Left cardiac atrium (tissue), 4 donors: ENCODE results near the gene ZNF169. TPM values are rescaled to one million over a fixed set of nuclear protein-coding genes. Genes with fewer than 3 reads are reported as not detected.
A peak's percentile ranks its signal among the peaks of the same experiment; 100 is the strongest.
"Not testable (repeated sequence)": the region's sequence is repeated elsewhere in the genome, so short reads cannot be mapped to it uniquely, and the experiment has no call there.

Experiments used
- ATAC-seq, 2 donors: fragments of 200-7000 bp; cut with Tn5 transposase; one replicate each; pipeline ENCODE4 v1.9.1; 2020; ENCODE audit warnings: mild to moderate bottlenecking in 2 of 2, moderate library complexity in 2 of 2
- DNase-seq: peaks from one replicate; pipeline ENCODE4 v3.0.0-alpha.2; 2020
- intact Hi-C, 2 donors: fragments of 100-400 bp; cut with DNase I; formaldehyde crosslinking; loops; one replicate each; pipeline versions ENCODE4 v1.14.1 to v1.15.1; 2022 to 2023
- long read RNA-seq: library from polyadenylated mRNA; unstranded; transcript quantifications from one replicate; pipeline ENCODE4 v2.0.0, GENCODE V29; 2021
- total RNA-seq, 2 donors: library from RNA; stranded (reverse); fragmentation: NEBNext Ultra II Directional; extraction: Animal tissue kit (Norgen Biotek cat#: 25700); gene quantifications; one replicate each; pipeline ENCODE4 v1.2.1, GENCODE V29; 2021
- donor health status: DM: no; HTN: yes; CAD: no.
- donor health status: DM: no; HTN: yes; CAD: no; lungs with severe emphysema.
- donor health status: DM: yes; HTN: yes; CAD: no.
- donor health status: Dilated cardiomyopathy.

ZNF169 gene
- 1 to 10 TPM; 1.6 to 3.1 TPM for total RNA-seq
- long read RNA-seq, partial matches to known transcripts: 0 of 1 reads
- long read RNA-seq, other reads (novel, unspliced or antisense): 0 of 1 reads

GRCh38 chr9:94259077-94259862, at the start of gene ZNF169:
TSS of gene ZNF169 (plus strand) at chr9:94259298. CDS start at chr9:94278813, 19,515 bp downstream.
- DNase-seq (peak; percentile 95), ATAC-seq (peak; percentile 100)
- intact Hi-C loops: no loop called here

DNA sequence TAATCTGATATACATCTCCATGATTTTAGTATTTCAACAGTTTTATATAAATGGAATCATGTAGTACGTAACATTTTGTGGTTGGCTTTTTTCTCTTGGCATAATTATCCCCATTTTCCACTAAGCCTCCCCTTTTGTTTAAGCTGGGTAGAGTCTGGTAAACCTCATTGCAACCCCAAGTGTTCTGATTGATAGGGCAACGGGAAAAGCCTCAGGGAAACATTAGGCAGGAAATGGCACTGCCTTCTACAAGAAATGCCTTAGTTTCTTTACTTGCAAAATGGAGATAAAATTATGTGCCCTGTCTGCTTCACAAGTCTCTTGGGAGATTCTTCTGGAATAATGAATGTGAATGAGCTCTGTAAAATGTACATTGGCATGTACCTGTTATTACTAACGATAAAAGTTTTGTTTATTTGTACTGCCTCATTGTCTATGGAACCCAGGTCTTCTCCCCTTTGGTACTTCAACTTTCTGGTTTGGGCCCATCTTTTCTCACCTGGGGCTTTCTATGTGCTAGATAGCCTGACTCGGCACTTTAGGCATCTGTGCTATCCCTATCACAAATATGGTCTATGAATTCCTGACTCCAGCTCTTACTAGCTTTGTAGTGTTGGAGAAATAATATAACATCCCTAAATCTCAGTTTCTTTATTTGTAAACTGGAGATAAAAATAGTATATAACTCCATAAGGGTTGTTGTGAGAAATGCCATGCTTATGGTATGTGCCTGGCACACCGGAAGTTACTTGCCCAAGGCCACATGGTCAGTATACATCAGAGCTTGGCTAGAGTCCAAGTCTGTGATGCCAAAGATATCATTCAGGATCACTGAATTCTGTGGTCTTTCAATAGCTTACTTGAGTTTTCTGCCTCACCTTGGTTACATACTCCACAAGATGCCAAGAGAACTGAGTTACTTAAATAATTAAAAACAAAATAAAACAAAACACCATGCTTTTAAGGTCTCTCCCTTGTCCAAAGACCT, 48.2 kb upstream of the ZNF169 start:
- ATAC-seq (no peak), DNase-seq (no peak)
- intact Hi-C loops: loop anchor here in 1 of 2 donors (5.0 to 10.0 kb wide), 2 partner anchors 144 to 196 kb away; no protein-coding TSS in a partner anchor

DNA sequence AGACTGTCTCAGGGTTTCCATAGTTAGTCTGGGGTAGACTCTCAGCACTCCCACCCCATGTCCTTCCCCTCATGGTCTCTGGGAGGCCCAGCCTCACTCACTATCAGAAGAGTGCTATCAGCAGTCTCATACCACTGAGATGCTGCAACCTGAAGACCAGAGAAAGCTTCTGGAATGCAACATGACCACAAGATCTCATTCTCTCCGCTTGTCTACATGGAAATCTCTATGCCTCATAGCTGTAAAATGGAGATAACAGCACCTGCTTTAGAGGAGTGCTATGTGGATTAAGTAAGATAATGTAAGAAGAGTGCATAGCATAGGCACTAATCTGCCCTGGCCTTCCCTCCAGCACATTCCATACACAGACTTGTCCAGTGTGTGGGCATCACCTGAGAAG, 47.0 kb upstream of the ZNF169 start:
- no peak for ATAC-seq
- intact Hi-C loops: loop anchor here in 1 of 2 donors (5.0 to 10.0 kb wide), 2 partner anchors 145 to 197 kb away; no protein-coding TSS in a partner anchor

GRCh38 chr9:94212531-94212930, 46.6 kb upstream of the ZNF169 start:
- no peak for DNase-seq
- ATAC-seq: no peak
- intact Hi-C loops: loop anchor here in 1 of 2 donors (5.0 to 10.0 kb wide), 2 partner anchors 145 to 198 kb away; no protein-coding TSS in a partner anchor

More for the DNA sequence above, 47.0 kb upstream of the ZNF169 start:
- DNase-seq: no peak

DNA sequence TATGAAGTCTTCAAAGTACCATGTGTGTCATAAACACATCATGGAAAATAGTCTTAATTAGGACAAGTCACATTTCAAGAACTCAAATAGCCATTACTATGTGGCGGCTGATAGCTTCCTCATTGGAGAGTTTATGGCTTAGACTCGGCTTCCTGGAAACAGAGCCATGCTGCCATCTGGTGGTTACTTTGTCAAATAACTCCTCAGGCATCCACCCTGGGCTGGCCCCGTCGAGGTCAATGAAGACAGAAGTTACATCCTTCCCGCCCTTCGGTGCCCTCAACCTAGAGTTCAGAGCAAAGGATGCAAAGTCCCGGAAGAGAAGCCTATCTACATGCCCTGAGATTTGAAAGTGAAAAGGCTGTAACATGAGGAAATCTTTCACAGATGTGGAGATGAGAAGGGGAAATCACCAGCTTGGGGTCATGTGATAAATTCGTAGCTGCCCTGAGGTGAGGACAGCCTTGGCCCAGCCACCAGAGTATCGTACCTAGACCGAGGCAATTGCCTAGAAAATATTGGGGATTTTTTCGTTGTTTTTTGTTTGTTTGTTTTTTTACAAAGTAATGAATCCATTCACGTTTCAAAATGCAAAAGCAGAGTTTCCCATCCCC, 45.5 kb upstream of the ZNF169 start:
- intact Hi-C loops: loop anchor here (1.0 to 10.0 kb wide), 3 partner anchors 146 to 199 kb away; no protein-coding TSS in a partner anchor
- ATAC-seq (peak; percentile 93 to 96), DNase-seq (peak; percentile 69)

DNA sequence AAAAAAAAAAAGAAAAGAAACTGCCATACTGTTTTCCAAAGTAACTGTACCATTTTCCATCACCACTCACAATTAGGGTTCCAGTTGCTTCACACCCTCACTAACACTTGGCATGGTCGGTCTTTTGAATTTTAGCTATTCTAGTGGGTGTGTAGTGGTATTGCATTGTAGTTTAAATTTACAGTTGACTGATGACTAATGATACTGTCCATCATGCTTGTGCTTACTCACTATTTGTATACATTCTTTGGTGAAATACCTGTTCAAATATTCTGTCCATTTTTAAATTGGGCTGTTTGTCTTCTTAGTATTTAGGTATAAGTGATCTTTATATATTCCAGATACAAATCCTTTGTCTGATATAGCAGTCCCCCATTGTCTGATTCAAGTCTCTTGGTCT, 36.2 kb upstream of the ZNF169 start:
- DNase-seq (no peak), ATAC-seq (no peak)
- intact Hi-C loops: no loop called here

GRCh38 chr9:94225413-94225812, 33.7 kb upstream of the ZNF169 start:
- ATAC-seq, DNase-seq, intact Hi-C loops: not testable (repeated sequence)

DNA sequence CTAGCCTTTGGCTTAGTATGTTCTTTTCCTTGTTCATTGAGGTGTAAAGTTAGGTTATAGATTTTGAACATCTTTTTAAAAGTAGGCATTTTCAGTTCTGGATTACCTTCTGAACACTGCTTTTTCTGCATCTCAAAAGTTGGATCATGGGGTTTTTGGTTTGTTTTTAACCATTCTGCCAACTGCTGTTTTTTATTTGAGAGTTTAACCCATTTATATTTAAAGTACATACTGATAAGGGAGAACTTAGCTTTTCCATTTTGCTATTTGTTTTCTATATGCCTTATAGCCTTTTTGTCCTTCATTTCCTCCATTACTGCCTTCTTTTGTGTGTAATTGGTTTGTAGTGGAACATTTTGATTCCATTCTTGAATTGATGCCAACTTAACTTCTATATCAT, 30.5 kb upstream of the ZNF169 start:
- no peak for ATAC-seq
- intact Hi-C loops: no loop called here
- DNase-seq: no peak

- intact Hi-C loops: no loop called here
- DNase-seq (no peak), ATAC-seq (no peak)
These were observed 26.7 kb upstream of the ZNF169 start for GRCh38 chr9:94232428-94232827.

GRCh38 chr9:94241098-94241497, 18.0 kb upstream of the ZNF169 start:
- DNase-seq, ATAC-seq, intact Hi-C loops: not testable (repeated sequence)

DNA sequence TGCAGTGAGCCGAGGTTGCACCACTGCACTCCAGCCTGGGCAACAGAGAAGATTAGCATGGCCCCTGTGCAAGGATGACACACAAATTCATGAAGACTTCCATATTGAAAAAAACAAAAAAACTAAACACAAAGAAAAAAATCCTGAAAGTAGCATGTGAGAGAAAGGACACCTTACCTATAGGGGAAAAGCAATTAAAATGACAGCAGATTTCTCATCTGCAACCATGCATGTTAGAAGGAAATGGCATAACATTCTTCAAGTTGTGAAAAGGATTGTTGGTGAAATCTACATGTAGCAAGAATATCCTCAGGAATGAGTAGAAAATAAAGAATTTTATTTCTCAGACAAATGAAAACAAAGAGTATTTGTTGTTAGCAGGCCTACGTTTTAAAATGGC, 13.4 kb upstream of the ZNF169 start:
- DNase-seq (no peak), ATAC-seq (no peak)
- intact Hi-C loops: no loop called here

DNA sequence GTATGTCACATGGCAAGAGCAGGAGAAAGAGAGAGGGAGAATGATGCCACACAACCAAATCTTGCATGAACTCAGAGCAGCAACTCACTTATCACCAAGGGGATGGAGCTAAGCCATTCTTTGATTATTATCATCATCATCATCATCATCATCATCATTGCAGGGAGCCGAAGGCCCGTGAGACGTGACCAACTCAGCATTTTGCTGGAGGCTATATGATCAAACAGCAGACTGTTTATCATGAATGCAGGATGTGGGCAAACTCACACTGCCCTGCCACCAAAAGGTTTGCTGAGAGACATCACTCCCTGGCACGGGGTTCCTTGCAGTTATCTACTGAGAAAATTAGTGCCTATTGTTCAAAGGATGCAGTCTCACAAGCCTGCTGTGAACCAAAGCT, 8.6 kb upstream of the ZNF169 start:
- DNase-seq (no peak), ATAC-seq (no peak)
- intact Hi-C loops: no loop called here

DNA sequence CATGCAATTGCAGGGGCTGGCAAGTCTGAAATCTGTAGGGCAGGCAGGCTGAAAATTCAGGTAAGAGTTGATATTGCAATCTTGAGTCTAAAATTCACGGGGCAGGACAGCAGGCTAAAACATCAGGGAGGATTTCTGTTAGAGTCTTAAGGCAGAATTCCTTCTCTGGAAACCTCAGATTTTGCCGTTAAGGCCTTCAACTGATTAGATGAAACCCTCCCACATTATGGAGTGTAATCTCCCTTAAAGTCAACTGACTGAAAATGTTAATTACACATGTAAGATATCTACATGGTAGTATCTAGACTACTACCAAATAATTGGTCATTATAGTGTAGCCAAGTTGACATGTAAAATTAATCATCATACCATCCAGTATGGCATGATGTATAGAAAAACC, 3.1 kb upstream of the ZNF169 start:
- no peak for ATAC-seq
- intact Hi-C loops: no loop called here
- no peak for DNase-seq

DNA sequence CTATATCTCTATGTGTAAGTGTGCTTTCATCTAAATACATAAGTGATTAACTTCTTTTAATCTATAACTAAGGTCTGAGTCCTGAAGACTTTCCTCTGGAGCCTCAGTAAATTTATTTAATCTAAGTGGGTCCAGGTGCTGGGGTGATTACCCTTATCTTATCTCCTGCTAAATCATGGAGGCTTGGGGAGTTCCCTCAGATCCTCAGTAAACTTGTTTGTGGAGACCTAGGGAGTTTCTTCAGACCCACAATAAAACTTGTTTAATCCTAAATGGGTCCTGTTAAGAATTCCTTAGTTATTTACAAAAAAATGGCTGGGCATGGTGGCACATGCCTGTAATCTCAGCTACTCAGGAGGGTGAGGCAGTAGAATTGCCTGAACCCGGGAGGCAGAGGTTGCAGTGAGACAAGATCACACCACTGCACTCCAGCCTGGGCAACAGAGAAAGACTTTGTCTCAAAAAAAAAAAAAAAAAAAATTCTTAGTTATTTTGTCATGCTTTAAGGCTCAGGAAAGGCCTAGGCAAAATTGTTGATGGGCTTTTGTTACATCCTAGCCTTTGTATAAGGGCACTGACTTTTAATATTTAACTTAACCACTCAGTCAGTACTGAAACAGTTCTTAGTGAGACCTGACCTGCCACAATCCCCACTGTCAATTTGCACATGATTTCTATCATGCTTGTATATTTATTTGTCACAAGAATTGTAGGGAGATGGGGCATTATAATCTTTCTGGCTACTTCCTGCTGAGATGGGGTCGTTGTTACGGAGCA, 6.7 kb downstream of the ZNF169 start:
- DNase-seq, intact Hi-C loops, ATAC-seq: not testable (repeated sequence)

GRCh38 chr9:94269264-94269663, 10.2 kb downstream of the ZNF169 start:
- intact Hi-C loops: no loop called here
- ATAC-seq: peak; percentile 33 to 47

GRCh38 chr9:94270009-94270408, 10.9 kb downstream of the ZNF169 start:
- intact Hi-C loops: no loop called here
- ATAC-seq (no peak), DNase-seq (no peak)

More at GRCh38 chr9:94269264-94269663, 10.2 kb downstream of the ZNF169 start:
- no peak for DNase-seq

DNA sequence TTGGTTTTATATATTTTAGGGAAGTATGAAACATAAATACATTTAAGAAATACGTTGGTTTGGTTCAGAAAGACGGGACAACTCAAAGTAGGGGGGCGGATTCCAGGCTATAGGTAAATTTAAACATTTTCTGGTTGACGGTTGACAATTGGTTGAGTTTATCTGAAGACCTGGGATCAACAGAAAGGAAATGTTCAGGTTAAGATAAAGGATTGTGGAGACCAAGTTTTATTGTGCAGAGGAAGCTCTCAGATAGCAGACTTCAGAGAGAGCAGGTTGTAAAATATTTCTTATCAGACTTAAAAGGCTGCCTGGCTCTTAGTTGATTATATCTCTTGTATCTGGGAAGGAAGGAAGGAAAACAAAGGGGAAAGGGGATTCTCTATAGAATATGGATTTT, 17.9 kb downstream of the ZNF169 start:
- intact Hi-C loops, ATAC-seq: not testable (repeated sequence)

GRCh38 chr9:94277885-94278536, 18.9 kb downstream of the ZNF169 start:
- DNase-seq: no peak
- no peak for ATAC-seq
- intact Hi-C loops: no loop called here

More for the DNA sequence above, 17.9 kb downstream of the ZNF169 start:
- not testable (repeated sequence) for DNase-seq
